HG03558 (cell line): ENCODE data around the gene PAGR1.
"Not testable (repeated sequence)": the region's sequence is repeated elsewhere in the genome, so short reads cannot be mapped to it uniquely, and the experiment has no call there.

Experiments
- ATAC-seq: cut with Tn5 transposase; IDR thresholded peaks from one replicate; pipeline ENCODE4 v1.9.1; 2021; ENCODE audit warnings: moderate number of reproducible peaks; ENCODE audit not compliant: unreplicated experiment; ENCODE audit errors: extremely low read depth

PAGR1 gene

GRCh38 chr16:29833219-29833618, 17.3 kb downstream of the PAGR1 start:
- ATAC-seq = not testable (repeated sequence)

GRCh38 chr16:29834079-29834478, 18.1 kb downstream of the PAGR1 start:
- no peak for ATAC-seq

GRCh38 chr16:29835926-29836325, 20.0 kb downstream of the PAGR1 start:
- no peak for ATAC-seq

- no peak for ATAC-seq
These were observed 20.7 kb downstream of the PAGR1 start for GRCh38 chr16:29836623-29837022.

- no peak for ATAC-seq
These were observed 21.9 kb downstream of the PAGR1 start for GRCh38 chr16:29837841-29838240.

- ATAC-seq = no peak
These were observed 23.9 kb downstream of the PAGR1 start for GRCh38 chr16:29839822-29840221.

- no peak for ATAC-seq
These were observed 24.3 kb downstream of the PAGR1 start for GRCh38 chr16:29840240-29840639.

- ATAC-seq = no peak
These were observed 25.7 kb downstream of the PAGR1 start for GRCh38 chr16:29841631-29842030.

GRCh38 chr16:29842732-29843346, 26.9 kb downstream of the PAGR1 start:
- no peak for ATAC-seq

- ATAC-seq = no peak
These were observed 28.0 kb downstream of the PAGR1 start for GRCh38 chr16:29843931-29844330.

- ATAC-seq = no peak
These were observed 28.8 kb downstream of the PAGR1 start for GRCh38 chr16:29844575-29845331.

- ATAC-seq = no peak
These were observed 29.7 kb downstream of the PAGR1 start for GRCh38 chr16:29845656-29846055.

GRCh38 chr16:29848420-29849297, 32.7 kb downstream of the PAGR1 start:
- no peak for ATAC-seq

GRCh38 chr16:29849505-29849904, 33.6 kb downstream of the PAGR1 start:
- no peak for ATAC-seq

GRCh38 chr16:29850998-29851397, 35.0 kb downstream of the PAGR1 start:
- no peak for ATAC-seq

- ATAC-seq = no peak
These were observed 36.7 kb downstream of the PAGR1 start for GRCh38 chr16:29852654-29853053.

- no peak for ATAC-seq
These were observed 38.7 kb downstream of the PAGR1 start for GRCh38 chr16:29854520-29855100.

- no peak for ATAC-seq
These were observed 41.3 kb downstream of the PAGR1 start for GRCh38 chr16:29857133-29857760.

GRCh38 chr16:29858149-29858849, 42.3 kb downstream of the PAGR1 start:
- ATAC-seq = no peak

- ATAC-seq = no peak
These were observed 43.0 kb downstream of the PAGR1 start for GRCh38 chr16:29858974-29859373.
